ENCODE measurements around the gene WIPF3. TPM values are rescaled to one million over a fixed set of nuclear protein-coding genes. Genes with fewer than 3 reads are reported as not detected.

WIPF3 gene
- total and polyA plus RNA-seq, 2 of the 4 experiments (the other 2 are of a cell fraction): not detected

GRCh38 chr7:29965030-29965429, 158.7 kb downstream of the WIPF3 start:
- 96% methylated on average over 3 of the region's 3 CpGs; no CpG with 5 or more reads in 1 of the 2 experiments for WGBS, 2 experiments (ENCODE audit: extremely low coverage in 2 of 2, insufficient read length in 1 of 2)
- Histone ChIP-seq H4K8ac (ENCODE audit: low read depth in 2 of 2, low read length in 2 of 2) (no peak overlapping the region), H3K27me3 (ENCODE audit: control insufficient read depth, insufficient read depth, low read length) (no peaks in the 10 kb centered on the region), H2BK20ac (ENCODE audit: low read depth, low read length) (no peak overlapping the region), H2BK15ac (ENCODE audit: low read depth, low read length) (no peak overlapping the region), H3K9me1 (ENCODE audit: insufficient read depth, low read length) (peaks cover 8% of the 10 kb centered on the region), H3K79me1 (ENCODE audit: low read depth in 1 of 2, low read length in 2 of 2) (peaks cover 14 to 58% of the 10 kb centered on the region in 2 experiments), H4K5ac (ENCODE audit: low read depth, low read length) (no peak overlapping the region), H3K23ac (ENCODE audit: low read depth, low read length) (no peak overlapping the region), H3K27ac (ENCODE audit: insufficient read depth, low read length) (no peak overlapping the region), H3K56ac (ENCODE audit: extremely low read depth, insufficient read depth, low read length) (no peak overlapping the region), H2AFZ (replicated peaks; ENCODE audit: low read length, poor library complexity) (no peak overlapping the region), H2AK9ac (replicated peaks; ENCODE audit: low read depth, low read length, poor library complexity) (no peak overlapping the region), H2BK120ac (ENCODE audit: low read depth, low read length) (no peak overlapping the region), H3K4me2 (ENCODE audit: low read depth, low read length) (no peak overlapping the region), H2BK5ac (ENCODE audit: low read depth, low read length, poor library complexity, severe bottlenecking) (no peak overlapping the region), H3K14ac (replicated peaks; ENCODE audit: low read depth, low read length) (no peak overlapping the region), H3K9ac (ENCODE audit: low read depth, low read length) (no peak overlapping the region), H3K4ac (ENCODE audit: low read depth, low read length) (no peak overlapping the region), H3K18ac (ENCODE audit: low read depth, low read length) (no peak overlapping the region), H4K91ac (ENCODE audit: insufficient read depth, low read depth, low read length) (no peak overlapping the region), H3K4me3 (ENCODE audit: insufficient read depth, low read depth, low read length) (no peak overlapping the region), H2AK5ac (ENCODE audit: low read depth, low read length) (no peak overlapping the region), H4K20me1 (ENCODE audit: insufficient read depth, low read length) (peaks cover 33% of the 10 kb centered on the region), H3K4me1 (ENCODE audit: control insufficient read depth, insufficient read depth, low read length) (peaks cover 2% of the 10 kb centered on the region; the same call in 1 of the 2 replicates), H3K9me3 (ENCODE audit: control insufficient read depth, insufficient read depth, low read length) (no peaks in the 10 kb centered on the region), H3K36me3 (ENCODE audit: control insufficient read depth, insufficient read depth, low read length) (peaks cover 25% of the 10 kb centered on the region)
- POLR2A ChIA-PET (ENCODE audit: unreplicated experiment): no interaction called here
- dilution Hi-C loops (cut with HindIII; ENCODE audit: low sequenced_read_pairs, unreplicated experiment) (no loop called here), intact Hi-C loops (cut with micrococcal nuclease) (no loop called here), in situ Hi-C loops (cut with MboI; ENCODE audit: low sequenced_read_pairs) (no loop called here)
- no TSS peak for BruUV-seq (replicated peaks)
- DNase-seq (no peak), ATAC-seq (ENCODE audit: low read depth) (no peak)
- CTCF ChIA-PET: no interaction called here
- TF ChIP-seq MAFK (IDR thresholded peaks at IDR 0.05; ENCODE audit: low read depth, low read length) (no peak), BHLHE40 (IDR thresholded peaks at IDR 0.05; ENCODE audit: low read depth, low read length) (no peak), CEBPB (IDR thresholded peaks at IDR 0.05; ENCODE audit: low read depth, low read length) (no peak), CHD1 (IDR thresholded peaks at IDR 0.05; ENCODE audit: low read depth, low read length) (no peak), USF2 (IDR thresholded peaks at IDR 0.05; ENCODE audit: low read depth, low read length) (no peak), POLR2A (IDR thresholded peaks at IDR 0.05; ENCODE audit: low read depth, low read length) (no peak), SMC3 (IDR thresholded peaks at IDR 0.05; ENCODE audit: low read depth, low read length) (no peak)

Small RNA genes lying within 50 kb of the gene (microRNA-seq; reads per million reads assigned to microRNA genes)
- gene RF01210 (ENCODE audit: insufficient read depth, insufficient read length): not detected

Small RNA genes lying within 50 kb of the gene (small RNA-seq; reads per million reads assigned to genes)
- 0 reads per million in 5 experiments for gene RF01210

Other genes with a start within 250 kb of the WIPF3 start
- not detected in 2 replicates for gene PRR15, start 242.7 kb upstream of the WIPF3 start, total RNA-seq (2012; rRNA removed)
- not detected in 2 replicates for gene PRR15, start 242.7 kb upstream of the WIPF3 start, polyA plus RNA-seq (2012; rRNA removed)
- gene SCRN1, start 183.3 kb downstream of the WIPF3 start, total RNA-seq (2012; rRNA removed): 124 and 141 TPM in 2 replicates
- 49.2 and 57.1 TPM in 2 replicates for gene SCRN1, start 183.3 kb downstream of the WIPF3 start, polyA plus RNA-seq (2012; rRNA removed)
- 27.1 and 45.0 TPM in 2 replicates for gene FKBP14, start 220.2 kb downstream of the WIPF3 start, total RNA-seq (2012; rRNA removed)
- 21.8 and 26.3 TPM in 2 replicates for gene FKBP14, start 220.2 kb downstream of the WIPF3 start, polyA plus RNA-seq (2012; rRNA removed)
- gene PLEKHA8, start 221.9 kb downstream of the WIPF3 start, total RNA-seq (2012; rRNA removed): 9.7 and 13.6 TPM in 2 replicates
- 2.9 and 3.6 TPM in 2 replicates for gene PLEKHA8, start 221.9 kb downstream of the WIPF3 start, polyA plus RNA-seq (2012; rRNA removed)

Data from IMR-90 (cell line).